Progenitor cell of endocrine pancreas (in vitro differentiated cells): Measurements from ENCODE around the gene ACAD11. TPM values are rescaled to one million over a fixed set of nuclear protein-coding genes. Genes with fewer than 3 reads are reported as not detected.

Experiments
- DNase-seq: peaks from one replicate; pipeline ENCODE4 v3.0.0; 2021; ENCODE audit warnings: low spot score; ENCODE audit not compliant: unreplicated experiment
- H3K27ac Mint-ChIP-seq: 2 replicates; pipeline ENCODE4 v1.8.0; 2021; ENCODE audit warnings: mild to moderate bottlenecking, moderate library complexity, mixed read lengths
- H3K27me3 Mint-ChIP-seq: 2 replicates; pipeline ENCODE4 v1.8.0; 2021; ENCODE audit warnings: mixed read lengths
- H3K36me3 Mint-ChIP-seq: 2 replicates; pipeline ENCODE4 v1.8.0; 2022; ENCODE audit warnings: mixed read lengths; ENCODE audit not compliant: insufficient read depth
- H3K4me1 Mint-ChIP-seq: 2 replicates; pipeline ENCODE4 v1.8.0; 2021; ENCODE audit warnings: low read depth, mixed read lengths
- H3K4me3 Mint-ChIP-seq: 2 replicates; pipeline ENCODE4 v1.8.0; 2021; ENCODE audit warnings: low read depth, mild to moderate bottlenecking, moderate library complexity, mixed read lengths
- H3K9me3 Mint-ChIP-seq: 2 replicates; pipeline ENCODE4 v1.8.0; 2021; ENCODE audit warnings: low read depth, mixed read lengths
- total RNA-seq: library from RNA; stranded (reverse); gene quantifications from 2 replicates; pipeline ENCODE4 v1.2.1, GENCODE V29; 2021
- TF ChIP-seq, protein P1 (sequence below): fragments of 200-600 bp; sonication (generic); IDR thresholded peaks from one replicate; pipeline ENCODE4 v1.5.0; 2021; ENCODE audit warnings: antibody characterized with exemption, mild to moderate bottlenecking; ENCODE audit not compliant: unreplicated experiment

Gene ACAD11
- total RNA-seq, 1 donor from 2014 or later, result 14.2 TPM

DNA sequence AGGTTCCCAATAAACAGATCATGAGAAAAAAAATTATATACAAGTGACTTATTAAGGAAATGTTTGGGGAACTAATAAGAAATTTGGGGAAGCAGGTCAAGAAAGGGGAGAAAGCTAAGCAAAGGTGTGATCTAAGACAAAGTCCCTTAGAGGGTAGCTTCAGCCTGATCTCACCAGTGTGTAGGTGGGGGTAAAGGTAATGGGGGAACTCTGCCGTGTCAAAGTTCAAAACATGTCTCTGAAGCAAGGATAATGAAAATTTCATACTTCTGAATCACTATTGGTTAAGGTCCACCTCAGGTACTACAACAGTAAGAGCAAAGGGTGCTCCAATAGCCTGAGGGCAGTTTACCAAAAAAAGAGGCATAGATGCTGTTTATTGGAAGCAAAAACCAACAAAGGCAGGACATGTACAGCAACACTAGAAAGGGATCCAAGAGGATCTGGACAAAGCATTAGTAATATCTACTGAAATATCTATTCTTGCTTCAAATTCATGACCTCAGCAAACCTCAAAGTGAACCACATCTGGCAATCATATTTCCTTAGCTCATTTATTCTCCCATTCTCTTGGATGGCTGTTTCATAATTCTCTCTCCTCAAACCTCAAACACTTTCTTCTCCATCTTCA is 6.9 kb downstream of the ACAD11 start:
- no peaks in the 10 kb centered on the region for H3K27me3 Mint-ChIP-seq
- no peak for DNase-seq
- H3K4me1 Mint-ChIP-seq, result peaks cover 11% of the 10 kb centered on the region
- no peak overlapping the region for H3K4me3 Mint-ChIP-seq
- H3K36me3 Mint-ChIP-seq, result no peaks in the 10 kb centered on the region
- no peak overlapping the region for H3K27ac Mint-ChIP-seq
- TF ChIP-seq, protein P1, sequence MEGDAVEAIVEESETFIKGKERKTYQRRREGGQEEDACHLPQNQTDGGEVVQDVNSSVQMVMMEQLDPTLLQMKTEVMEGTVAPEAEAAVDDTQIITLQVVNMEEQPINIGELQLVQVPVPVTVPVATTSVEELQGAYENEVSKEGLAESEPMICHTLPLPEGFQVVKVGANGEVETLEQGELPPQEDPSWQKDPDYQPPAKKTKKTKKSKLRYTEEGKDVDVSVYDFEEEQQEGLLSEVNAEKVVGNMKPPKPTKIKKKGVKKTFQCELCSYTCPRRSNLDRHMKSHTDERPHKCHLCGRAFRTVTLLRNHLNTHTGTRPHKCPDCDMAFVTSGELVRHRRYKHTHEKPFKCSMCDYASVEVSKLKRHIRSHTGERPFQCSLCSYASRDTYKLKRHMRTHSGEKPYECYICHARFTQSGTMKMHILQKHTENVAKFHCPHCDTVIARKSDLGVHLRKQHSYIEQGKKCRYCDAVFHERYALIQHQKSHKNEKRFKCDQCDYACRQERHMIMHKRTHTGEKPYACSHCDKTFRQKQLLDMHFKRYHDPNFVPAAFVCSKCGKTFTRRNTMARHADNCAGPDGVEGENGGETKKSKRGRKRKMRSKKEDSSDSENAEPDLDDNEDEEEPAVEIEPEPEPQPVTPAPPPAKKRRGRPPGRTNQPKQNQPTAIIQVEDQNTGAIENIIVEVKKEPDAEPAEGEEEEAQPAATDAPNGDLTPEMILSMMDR, result no peak
- H3K9me3 Mint-ChIP-seq, result no peaks in the 10 kb centered on the region

DNA sequence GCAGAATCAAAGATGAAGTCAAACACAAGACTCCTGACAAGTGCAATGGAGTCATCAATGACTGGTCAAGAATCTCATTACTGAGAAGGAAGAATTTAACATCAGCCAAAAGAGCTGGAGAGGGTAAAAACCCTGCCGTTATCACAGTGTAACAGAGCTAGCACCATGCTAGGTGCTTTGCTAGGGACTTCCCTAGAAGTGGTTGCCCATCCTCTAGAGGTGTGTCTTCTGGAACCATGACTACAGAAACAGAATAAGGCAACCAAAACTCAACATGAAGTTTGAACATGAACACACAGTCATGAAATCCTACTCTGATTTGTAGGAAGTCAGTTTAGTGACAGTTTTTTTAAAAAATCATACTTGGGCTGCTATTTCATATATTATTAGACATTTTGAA is 9.5 kb downstream of the ACAD11 start:
- H3K27ac Mint-ChIP-seq, result no peak overlapping the region
- H3K27me3 Mint-ChIP-seq, result no peaks in the 10 kb centered on the region
- H3K4me3 Mint-ChIP-seq, result no peak overlapping the region
- TF ChIP-seq, protein P1, result no peak
- peaks cover 11% of the 10 kb centered on the region for H3K4me1 Mint-ChIP-seq
- no peaks in the 10 kb centered on the region for H3K9me3 Mint-ChIP-seq
- peaks cover 2% of the 10 kb centered on the region for H3K36me3 Mint-ChIP-seq
- no peak for DNase-seq

DNA sequence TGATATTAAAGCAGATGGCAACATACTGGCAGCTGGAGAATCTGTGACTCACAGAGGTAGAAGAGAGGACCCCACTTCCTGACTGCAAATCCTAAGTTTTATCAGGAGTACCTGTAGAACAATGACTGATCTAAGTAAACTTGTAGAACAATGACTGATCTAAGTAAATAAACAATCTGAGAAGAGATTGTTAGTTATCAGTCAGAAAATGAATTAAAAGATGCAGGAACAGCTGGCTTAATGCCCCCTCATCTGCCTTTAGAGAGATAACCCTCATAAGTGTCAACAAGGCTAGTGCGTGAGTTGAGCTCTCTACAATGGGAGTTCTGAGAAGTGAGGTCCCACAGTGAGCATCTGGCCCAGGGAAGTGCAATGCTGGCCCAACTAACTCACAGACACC is 14.6 kb downstream of the ACAD11 start:
- H3K36me3 Mint-ChIP-seq, result peaks cover 3% of the 10 kb centered on the region
- no peak for DNase-seq
- no peaks in the 10 kb centered on the region for H3K9me3 Mint-ChIP-seq
- no peak overlapping the region for H3K27ac Mint-ChIP-seq
- TF ChIP-seq, protein P1, result no peak
- H3K4me3 Mint-ChIP-seq, result no peak overlapping the region
- H3K4me1 Mint-ChIP-seq, result peaks cover 11% of the 10 kb centered on the region
- H3K27me3 Mint-ChIP-seq, result no peaks in the 10 kb centered on the region

DNA sequence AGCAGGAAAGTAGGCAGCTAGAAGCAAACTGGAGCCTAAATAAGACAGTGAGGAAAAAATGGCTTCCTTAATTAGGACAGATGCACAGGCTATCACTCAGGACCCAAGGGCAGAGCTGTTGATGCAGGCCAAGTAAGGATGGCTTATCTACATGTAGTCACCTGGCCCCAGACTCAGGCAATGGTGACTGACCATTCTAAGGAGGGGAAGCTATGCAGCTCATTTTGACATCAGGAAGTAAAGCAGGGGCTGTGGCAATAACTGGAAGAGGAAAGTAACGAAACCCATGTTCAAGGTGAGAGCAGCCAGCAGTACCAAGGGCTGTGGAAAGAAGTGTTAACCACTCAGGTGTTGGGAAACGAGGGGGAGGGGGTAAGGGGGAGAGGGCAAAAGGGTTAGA is 16.2 kb downstream of the ACAD11 start:
- TF ChIP-seq, protein P1, result no peak
- no peak overlapping the region for H3K27ac Mint-ChIP-seq
- no peak overlapping the region for H3K4me3 Mint-ChIP-seq
- no peaks in the 10 kb centered on the region for H3K27me3 Mint-ChIP-seq
- H3K36me3 Mint-ChIP-seq, result peaks cover 3% of the 10 kb centered on the region
- no peak for DNase-seq
- H3K4me1 Mint-ChIP-seq, result no peaks in the 10 kb centered on the region
- no peaks in the 10 kb centered on the region for H3K9me3 Mint-ChIP-seq

DNA sequence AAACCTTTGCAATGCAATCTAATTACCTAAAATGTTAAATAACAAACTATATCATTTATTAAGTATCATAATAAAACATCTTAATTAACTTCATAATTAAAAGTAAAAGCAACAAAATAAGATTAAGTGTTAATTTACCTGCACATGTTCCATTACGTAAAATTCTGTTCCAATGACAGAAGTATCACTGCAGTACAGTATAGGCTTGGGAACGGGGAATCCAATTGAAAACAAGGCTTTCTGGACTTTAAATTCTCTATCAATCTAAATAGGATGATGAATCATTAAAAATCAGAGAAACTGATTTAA is 17.1 kb downstream of the ACAD11 start:
- Mint-ChIP-seq H3K27ac (no peak overlapping the region), H3K4me1 (no peaks in the 10 kb centered on the region), H3K27me3 (no peaks in the 10 kb centered on the region), H3K4me3 (no peak overlapping the region), H3K9me3 (no peaks in the 10 kb centered on the region), H3K36me3 (peaks cover 3% of the 10 kb centered on the region)
- TF ChIP-seq, protein P1, result peak; percentile 12
- no peak for DNase-seq
